Colon (tissue), 2 donors: ENCODE data around the gene GLCE.
"Not testable (repeated sequence)": the region's sequence is repeated elsewhere in the genome, so short reads cannot be mapped to it uniquely, and the experiment has no call there.

ENCODE experiments used
- FAIRE-seq: peaks from 2 replicates; lab custom pipeline; 2012; peaks lifted over from hg19 to GRCh38; lab: Jason Lieb, UNC
- donor health status: control.
- donor health status: control.

The GLCE gene

GRCh38 chr15:69161079-69161877 is 843 bp downstream of the GLCE start:
- FAIRE-seq, result no peak

- no peak for FAIRE-seq
These were observed 1.4 kb downstream of the GLCE start for GRCh38 chr15:69161878-69162213.

- FAIRE-seq, result no peak
These were observed 2.8 kb downstream of the GLCE start for GRCh38 chr15:69163141-69163669.

- no peak for FAIRE-seq
These were observed 4.6 kb downstream of the GLCE start for GRCh38 chr15:69164807-69165636.

- FAIRE-seq, result no peak
These were observed 5.2 kb downstream of the GLCE start for GRCh38 chr15:69165637-69166025.

GRCh38 chr15:69167218-69167846 is 6.9 kb downstream of the GLCE start:
- FAIRE-seq, result no peak

GRCh38 chr15:69168361-69168760 is 7.9 kb downstream of the GLCE start:
- not testable (repeated sequence) for FAIRE-seq

- not testable (repeated sequence) for FAIRE-seq
These were observed 9.1 kb downstream of the GLCE start for GRCh38 chr15:69169540-69169939.

- no peak for FAIRE-seq
These were observed 10.2 kb downstream of the GLCE start for GRCh38 chr15:69170597-69170996.

GRCh38 chr15:69172847-69173246 is 12.4 kb downstream of the GLCE start:
- peak; percentile 43 for FAIRE-seq

- no peak for FAIRE-seq
These were observed 15.1 kb downstream of the GLCE start for GRCh38 chr15:69175536-69175935.

- FAIRE-seq, result no peak
These were observed 21.0 kb downstream of the GLCE start for GRCh38 chr15:69181424-69181823.

GRCh38 chr15:69185216-69185615 is 24.8 kb downstream of the GLCE start:
- no peak for FAIRE-seq

GRCh38 chr15:69185706-69186105 is 25.3 kb downstream of the GLCE start:
- no peak for FAIRE-seq

- FAIRE-seq, result no peak
These were observed 28.7 kb downstream of the GLCE start for GRCh38 chr15:69189157-69189556.

- FAIRE-seq, result no peak
These were observed 29.7 kb downstream of the GLCE start for GRCh38 chr15:69190091-69190490.

- FAIRE-seq, result no peak
These were observed 30.1 kb downstream of the GLCE start for GRCh38 chr15:69190504-69190903.

- FAIRE-seq, result no peak
These were observed 33.8 kb downstream of the GLCE start for GRCh38 chr15:69194025-69194827.

GRCh38 chr15:69194854-69195253 is 34.4 kb downstream of the GLCE start:
- FAIRE-seq, result no peak

GRCh38 chr15:69200832-69201745 is 40.7 kb downstream of the GLCE start:
- no peak for FAIRE-seq

- peak; percentile 31 for FAIRE-seq
These were observed 45.6 kb downstream of the GLCE start for GRCh38 chr15:69206079-69206478.
